Heart right ventricle (tissue), 16 donors: ENCODE results near the gene SESN1. TPM values are rescaled to one million over a fixed set of nuclear protein-coding genes. Genes with fewer than 3 reads are reported as not detected.

Experiments used
- ATAC-seq, 8 donors: fragments of 200-7000 bp; cut with Tn5 transposase; one replicate each; pipeline ENCODE4 v1.9.1; 2020; ENCODE audit warnings: mild to moderate bottlenecking in 8 of 8, moderate library complexity in 8 of 8, moderate number of reproducible peaks in 1 of 8
- DNase-seq, 2 donors: peaks; one replicate each; pipeline ENCODE4 v3.0.0-alpha.2; 2020
- H3K27ac ChIP-seq, 10 donors: fragments of 200-600 bp; sonication (generic) in 2 of 10; one replicate each; pipeline versions ENCODE4 v1.5.0 to v1.8.0; 2020 to 2022; ENCODE audit warnings: mild to moderate bottlenecking in 3 of 10
- H3K27me3 ChIP-seq, 7 donors: fragments of 200-600 bp; one replicate each; pipeline ENCODE4 v1.8.0; 2021 to 2022; ENCODE audit warnings: mild to moderate bottlenecking in 2 of 7
- H3K36me3 ChIP-seq, 9 donors: fragments of 200-600 bp; sonication (generic) in 1 of 9; one replicate each; pipeline versions ENCODE4 v1.5.0 to v1.8.0; 2020 to 2022; ENCODE audit warnings: mild to moderate bottlenecking in 2 of 9
- H3K4me1 ChIP-seq, 9 donors: fragments of 200-600 bp; sonication (generic) in 1 of 9; one replicate each; pipeline versions ENCODE4 v1.5.0 to v1.8.0; 2020 to 2022; ENCODE audit warnings: mild to moderate bottlenecking in 4 of 9
- H3K4me3 ChIP-seq, 10 donors: fragments of 200-600 bp; sonication (generic) in 2 of 10; one replicate each; pipeline versions ENCODE4 v1.5.0 to v1.8.0; 2020 to 2022; ENCODE audit warnings: mild to moderate bottlenecking in 7 of 10, moderate library complexity in 2 of 10
- H3K9me3 ChIP-seq, 11 donors: fragments of 200-600 bp in 10 of 11; sonication (generic) in 2 of 11; one replicate each; pipeline versions ENCODE4 v1.5.0 to v1.8.0; 2013 to 2022; ENCODE audit warnings: mild to moderate bottlenecking in 2 of 11, control low read depth in 1 of 11, moderate library complexity in 1 of 11
- WGBS, 2 donors: extraction: QIAGEN DNeasy Blood & Tissue Kit; methylation state at CpG; one replicate each; pipeline ENCODE4 v1.1.7; 2013; ENCODE audit warnings: inconsistent platforms in 1 of 2; 5-methylcytosine and 5-hydroxymethylcytosine counted together
- intact Hi-C, 10 donors: fragments of 100-400 bp; cut with DNase I; formaldehyde crosslinking; loops; one replicate each; pipeline versions ENCODE4 v1.11.1 to v1.14.2; 2022
- polyA plus RNA-seq, 2 donors: library from polyadenylated mRNA; stranded (reverse); fragments of 200-250 nt; gene quantifications; one replicate each; pipeline ENCODE4 v1.2.3, GENCODE V29; 2013
- total RNA-seq, 10 donors: library from RNA; stranded (reverse); fragmentation: NEBNext Ultra II Directional in 3 of 10; extraction: Animal tissue kit (Norgen Biotek cat#: 25700) in 3 of 10; gene quantifications; one replicate each; pipeline versions ENCODE4 v1.2.1 to v1.2.4, GENCODE V29; 2021 to 2023
- TF ChIP-seq, protein P1 (sequence below), 9 donors: fragments of 200-600 bp; sonication (generic) in 2 of 9; IDR thresholded peaks; one replicate each; pipeline versions ENCODE4 v1.5.0 to v1.8.0; 2021 to 2022; ENCODE audit warnings: antibody characterized with exemption in 9 of 9, mild to moderate bottlenecking in 5 of 9, moderate library complexity in 1 of 9
- donor health status: Arrhythmogenic right ventricular cardiomyopathy.
- donor health status: ischemic (EF 13 %, LVEDD 7.1; RV severe dilation, severe dysfunction).
- donor health status: healthy with polysubstance abuse.
- donor health status: DM: no; HTN: yes; CAD: no.
- donor health status: DM: no; HTN: no; CAD: no.
- donor health status: ischemic (EF 25% LVEDD 6.9; RV normal size, moderate dysfunction).
- donor health status: ischemic (EF 25% LVEDD 5.7; RV mildly dilated, moderate dysfunction).
- donor health status: healthy.
- donor health status: DM: yes; HTN: yes; CAD: no.
- donor health status: Ischemic cardiomyopathy.
- donor health status: ischemic (EF 35%, LVEDD 5.7; RV mildly dilated, moderate dysfunction).
- donor health status: nonischemic (EF 11% LVEDD 7.7; RV severe dilation, severe dysfunction).
- donor health status: DM: yes; HTN: yes; CAD: no.
- donor health status: PGD.
- donor health status: ischemic (EF 29% LVEDD 5.4; RV normal size, mild dysfunction).
- donor health status: nonischemic (EF 23%, LVEDD 6.1; RV moderate dilation, normal function).

SESN1 gene
- total and polyA plus RNA-seq, 12 donors, result 16.2 to 62.8 (median 37.7) TPM

DNA sequence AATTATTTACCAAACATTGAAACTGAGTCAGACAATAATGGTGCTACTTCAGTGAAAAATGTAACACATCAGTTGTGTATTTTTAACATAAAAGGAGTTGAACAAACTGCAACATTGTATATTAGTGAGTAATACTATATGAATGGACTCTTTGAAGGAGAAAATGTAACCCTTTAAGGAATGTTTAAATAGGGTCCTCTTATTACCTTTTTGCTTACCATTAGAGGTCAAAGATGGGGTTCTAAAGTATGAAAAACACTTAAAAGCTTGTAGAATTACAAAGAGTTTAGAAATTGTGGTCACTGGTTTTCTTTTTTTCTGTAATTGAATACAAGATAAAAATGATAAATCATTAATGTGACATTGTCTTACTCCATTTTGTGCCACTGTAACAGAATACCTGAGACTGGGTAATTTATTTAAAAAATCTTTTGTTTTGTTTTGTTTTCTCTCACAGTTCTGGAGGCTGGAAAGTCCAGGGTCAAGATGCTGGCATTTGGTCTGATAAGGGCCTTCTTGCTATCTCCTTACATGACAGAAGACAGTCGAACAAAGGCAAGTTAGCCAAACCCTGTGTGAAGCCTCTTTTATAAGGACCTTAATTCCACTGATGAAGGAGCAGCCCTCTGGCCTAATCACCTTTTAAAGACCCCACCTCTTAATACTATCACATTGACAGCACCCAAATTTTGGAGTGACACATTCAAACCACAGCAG lies 43.2 kb downstream of the SESN1 start:
- H3K4me3 ChIP-seq, result no peak overlapping the region
- DNase-seq (no peak), ATAC-seq (no peak)
- 59 to 62% methylated on average over 1 of the region's 1 CpG for WGBS, 2 donors
- no peak overlapping the region for H3K27ac ChIP-seq
- TF ChIP-seq, protein P1, sequence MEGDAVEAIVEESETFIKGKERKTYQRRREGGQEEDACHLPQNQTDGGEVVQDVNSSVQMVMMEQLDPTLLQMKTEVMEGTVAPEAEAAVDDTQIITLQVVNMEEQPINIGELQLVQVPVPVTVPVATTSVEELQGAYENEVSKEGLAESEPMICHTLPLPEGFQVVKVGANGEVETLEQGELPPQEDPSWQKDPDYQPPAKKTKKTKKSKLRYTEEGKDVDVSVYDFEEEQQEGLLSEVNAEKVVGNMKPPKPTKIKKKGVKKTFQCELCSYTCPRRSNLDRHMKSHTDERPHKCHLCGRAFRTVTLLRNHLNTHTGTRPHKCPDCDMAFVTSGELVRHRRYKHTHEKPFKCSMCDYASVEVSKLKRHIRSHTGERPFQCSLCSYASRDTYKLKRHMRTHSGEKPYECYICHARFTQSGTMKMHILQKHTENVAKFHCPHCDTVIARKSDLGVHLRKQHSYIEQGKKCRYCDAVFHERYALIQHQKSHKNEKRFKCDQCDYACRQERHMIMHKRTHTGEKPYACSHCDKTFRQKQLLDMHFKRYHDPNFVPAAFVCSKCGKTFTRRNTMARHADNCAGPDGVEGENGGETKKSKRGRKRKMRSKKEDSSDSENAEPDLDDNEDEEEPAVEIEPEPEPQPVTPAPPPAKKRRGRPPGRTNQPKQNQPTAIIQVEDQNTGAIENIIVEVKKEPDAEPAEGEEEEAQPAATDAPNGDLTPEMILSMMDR (IDR thresholded peaks at IDR 0.05), result no peak
- H3K4me1 ChIP-seq, result peaks cover 0 to 60% (median 32%) of the 10 kb centered on the region in 9 donors
- no peaks in the 10 kb centered on the region for H3K27me3 ChIP-seq
- no peaks in the 10 kb centered on the region for H3K36me3 ChIP-seq
- intact Hi-C loops, result no loop called here
- H3K9me3 ChIP-seq, result no peaks in the 10 kb centered on the region

DNA sequence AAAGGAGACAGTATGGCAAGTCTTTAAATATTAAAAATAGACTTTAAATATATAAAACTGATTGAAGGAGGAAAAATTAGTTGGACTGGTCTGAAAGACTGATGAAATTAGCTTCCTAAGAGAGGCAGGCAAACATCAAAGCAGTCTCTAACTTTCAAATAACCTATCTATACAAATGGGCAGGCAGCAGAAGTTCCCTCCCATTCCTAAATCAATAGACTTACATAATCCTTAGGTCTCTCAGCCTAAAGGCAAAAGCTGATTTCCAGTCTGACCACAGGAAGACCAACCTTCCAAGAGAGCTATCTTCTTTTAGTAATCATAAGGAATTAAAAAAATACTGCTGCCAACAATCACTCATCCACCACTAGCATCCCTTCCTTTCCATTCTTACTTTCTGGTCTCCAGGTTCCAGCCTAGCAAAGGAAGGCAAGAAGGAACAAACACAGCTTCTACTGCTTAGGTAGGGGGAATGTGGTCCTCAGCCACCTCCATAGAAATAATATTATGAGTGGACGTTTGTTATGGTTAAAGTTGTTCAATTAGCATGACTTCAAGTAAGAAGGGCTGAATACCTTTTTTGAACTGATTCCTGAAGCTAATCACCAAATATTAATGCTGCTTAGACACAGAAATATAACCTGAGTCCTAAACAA lies 44.1 kb downstream of the SESN1 start:
- ATAC-seq, result no peak
- WGBS, 2 donors, result 57 to 70% methylated on average over 1 of the region's 1 CpG
- no peak for DNase-seq
- TF ChIP-seq, protein P1 (IDR thresholded peaks at IDR 0.05), result no peak
- H3K4me1 ChIP-seq, result peaks cover 0 to 60% (median 26%) of the 10 kb centered on the region in 9 donors
- no peaks in the 10 kb centered on the region for H3K9me3 ChIP-seq
- intact Hi-C loops, result no loop called here
- H3K36me3 ChIP-seq, result no peaks in the 10 kb centered on the region
- no peaks in the 10 kb centered on the region for H3K27me3 ChIP-seq
- H3K4me3 ChIP-seq, result no peak overlapping the region
- no peak overlapping the region for H3K27ac ChIP-seq

DNA sequence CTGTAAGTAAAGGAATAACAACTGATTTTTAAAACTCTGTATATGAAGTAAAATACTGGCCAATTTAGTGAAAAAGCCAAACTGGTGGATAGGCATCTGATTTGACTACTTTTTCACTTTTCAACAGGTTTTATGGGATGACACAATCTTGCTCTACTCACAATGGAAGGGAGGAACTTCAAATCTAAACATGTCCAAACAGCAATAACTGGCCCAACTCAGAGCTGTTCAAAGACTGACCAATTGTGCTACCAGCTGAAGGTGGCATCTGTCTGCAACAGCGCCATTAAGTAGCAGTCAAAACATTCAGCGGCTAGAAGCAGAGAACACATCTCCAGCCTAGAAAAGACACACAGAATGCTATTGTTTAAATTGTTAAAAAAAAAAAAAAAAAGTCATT lies 44.6 kb downstream of the SESN1 start:
- Histone ChIP-seq H3K4me1 (peaks cover 0 to 59% (median 26%) of the 10 kb centered on the region in 9 donors), H3K27ac (no peak overlapping the region), H3K4me3 (no peak overlapping the region), H3K36me3 (no peaks in the 10 kb centered on the region), H3K27me3 (no peaks in the 10 kb centered on the region), H3K9me3 (no peaks in the 10 kb centered on the region)
- 93 to 96% methylated on average over 2 of the region's 2 CpGs for WGBS, 2 donors
- TF ChIP-seq, protein P1 (IDR thresholded peaks at IDR 0.05), result no peak
- no peak for DNase-seq
- intact Hi-C loops, result no loop called here
- ATAC-seq, result no peak

DNA sequence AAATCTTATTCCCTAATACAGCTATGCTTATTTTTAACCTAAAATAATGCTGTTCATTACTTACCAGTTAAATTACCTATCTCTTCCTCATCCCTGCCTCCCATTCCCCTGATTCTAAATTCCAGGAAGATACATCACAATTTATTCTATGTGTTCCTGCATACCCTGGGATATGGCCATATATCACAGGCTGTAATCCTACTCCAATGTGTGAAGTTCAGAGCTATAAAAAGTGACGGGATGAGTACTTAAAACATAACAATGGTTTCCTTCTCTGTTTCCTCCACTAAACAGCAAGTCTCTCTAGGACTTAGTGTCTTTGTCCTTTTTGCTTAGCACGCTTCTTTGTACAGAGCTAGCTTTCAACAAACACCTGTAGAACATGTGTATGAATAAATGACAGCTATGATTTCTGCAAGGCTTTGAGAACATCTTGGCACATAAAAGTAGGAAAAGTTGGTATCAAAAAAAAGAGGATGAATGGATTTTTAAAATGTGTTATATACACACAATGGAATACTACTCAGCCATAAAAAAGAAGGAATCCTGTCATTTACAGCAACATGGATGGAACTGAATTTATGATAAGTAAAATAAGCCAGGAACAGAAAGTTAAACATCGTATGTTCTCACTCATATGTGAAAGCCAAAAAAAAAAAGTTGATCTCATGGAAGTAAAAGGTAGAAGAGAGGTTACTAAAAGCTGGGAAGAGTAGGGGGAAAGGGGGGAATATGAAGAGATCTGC lies 45.8 kb downstream of the SESN1 start:
- no peak for ATAC-seq
- DNase-seq, result no peak
- no peaks in the 10 kb centered on the region for H3K27me3 ChIP-seq
- H3K9me3 ChIP-seq, result no peaks in the 10 kb centered on the region
- no peaks in the 10 kb centered on the region for H3K36me3 ChIP-seq
- TF ChIP-seq, protein P1 (IDR thresholded peaks at IDR 0.05), result no peak
- peaks cover 0 to 50% (median 26%) of the 10 kb centered on the region in 9 donors for H3K4me1 ChIP-seq
- no peak overlapping the region for H3K4me3 ChIP-seq
- 86 to 89% methylated on average over 3 of the region's 3 CpGs for WGBS, 2 donors
- H3K27ac ChIP-seq, result peak overlapping the region in 8 of 10 donors; percentile 8 to 69 (median 40)
- intact Hi-C loops, result no loop called here
